ENCODE results near the gene AKAP7.
"Not testable (repeated sequence)": the region's sequence is repeated elsewhere in the genome, so short reads cannot be mapped to it uniquely, and the experiment has no call there.

The AKAP7 gene

DNA sequence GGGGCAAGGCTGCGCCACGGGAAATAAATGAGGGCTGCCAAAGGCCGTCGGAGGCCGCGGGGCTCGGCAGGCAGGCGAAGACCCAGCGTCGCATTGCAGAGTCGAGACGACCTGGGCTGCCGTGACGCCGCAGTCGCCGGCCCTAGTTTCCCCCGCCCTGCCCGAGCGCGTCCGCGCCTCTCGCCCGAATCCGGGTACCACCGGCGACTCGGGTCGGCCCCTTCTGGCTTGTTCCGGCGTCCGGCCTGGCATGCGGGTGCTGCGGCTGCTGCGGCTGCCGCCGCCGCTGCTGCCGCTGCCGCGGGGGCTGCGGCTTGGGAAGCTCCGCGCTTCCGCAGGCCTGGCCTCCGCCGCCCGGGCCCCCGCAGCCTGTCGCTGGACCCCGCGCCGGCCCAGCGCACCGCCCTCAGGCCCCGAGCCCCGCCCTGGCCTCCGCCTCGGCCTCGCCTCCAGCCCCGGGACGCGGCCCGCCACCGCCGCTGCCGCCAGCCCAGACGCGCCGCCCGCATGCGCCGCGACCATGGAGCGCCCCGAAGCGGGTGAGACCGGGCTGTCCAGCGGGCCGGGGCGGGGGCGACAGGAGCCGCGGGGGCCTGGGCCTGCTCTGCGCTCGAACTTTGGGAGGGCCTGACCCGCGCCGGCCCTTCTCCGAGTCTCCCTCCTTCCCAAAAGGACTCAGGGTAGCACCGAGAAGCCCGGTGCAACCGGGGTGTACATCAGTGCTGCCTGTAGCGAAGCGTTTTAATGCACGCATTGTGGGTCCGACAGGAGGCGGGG is at the start of gene AKAP7:
Gene AKAP7, plus strand, starts transcription at position 224 of the 777 bp plus-strand sequence. Its CDS starts 297 bp downstream, at position 521.
- peak; percentile 52 for DNase-seq

DNA sequence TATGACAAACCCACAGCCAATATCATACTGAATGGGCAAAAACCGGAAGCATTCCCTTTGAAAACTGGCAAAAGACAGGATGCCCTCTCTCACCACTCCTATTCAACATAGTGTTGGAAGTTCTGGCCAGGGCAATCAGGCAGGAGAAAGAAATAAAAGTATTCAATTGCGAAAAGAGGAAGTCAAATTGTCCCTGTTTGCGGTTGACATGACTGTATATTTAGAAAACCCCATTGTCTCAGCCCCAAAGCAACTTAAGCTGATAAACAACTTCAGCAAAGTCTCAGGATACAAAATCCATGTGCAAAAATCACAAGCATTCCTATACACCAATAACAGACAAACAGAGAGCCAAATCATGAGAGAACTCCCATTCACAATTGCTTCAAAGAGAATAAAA is 44.9 kb upstream of the AKAP7 start:
- DNase-seq = not testable (repeated sequence)

DNA sequence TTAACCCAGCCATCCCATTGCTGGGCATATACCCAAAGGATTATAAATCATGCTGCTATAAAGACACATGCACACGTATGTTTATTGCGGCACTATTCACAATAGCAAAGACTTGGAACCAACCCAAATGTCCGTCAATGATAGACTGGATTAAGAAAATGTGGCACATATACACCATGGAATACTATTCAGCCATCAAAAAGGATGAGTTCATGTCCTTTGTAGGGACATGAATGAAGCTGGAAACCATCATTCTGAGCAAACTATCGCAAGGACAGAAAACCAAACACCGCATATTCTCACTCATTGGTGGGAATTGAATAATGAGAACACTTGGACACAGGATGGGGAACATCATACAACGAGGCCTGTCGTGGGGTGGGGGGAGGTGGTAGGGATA is 43.3 kb upstream of the AKAP7 start:
- DNase-seq = not testable (repeated sequence)

DNA sequence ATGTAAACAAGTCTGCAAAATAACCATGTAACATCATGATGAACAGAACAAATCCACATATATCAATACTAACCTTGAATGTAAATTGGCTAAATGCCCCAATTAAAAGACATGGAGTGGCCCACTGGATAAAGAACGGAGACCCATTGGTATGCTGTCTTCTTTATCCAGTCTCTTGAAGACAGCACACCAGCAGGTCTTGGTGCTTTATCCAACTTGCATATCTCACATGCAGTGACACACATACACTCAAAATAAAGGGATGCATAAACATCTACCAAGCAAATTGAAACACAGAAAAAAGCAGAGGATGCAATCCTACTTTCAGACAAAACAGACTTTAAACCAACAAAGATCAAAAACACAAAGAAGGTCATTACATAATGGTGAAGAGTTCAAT is 41.9 kb upstream of the AKAP7 start:
- DNase-seq = no peak

DNA sequence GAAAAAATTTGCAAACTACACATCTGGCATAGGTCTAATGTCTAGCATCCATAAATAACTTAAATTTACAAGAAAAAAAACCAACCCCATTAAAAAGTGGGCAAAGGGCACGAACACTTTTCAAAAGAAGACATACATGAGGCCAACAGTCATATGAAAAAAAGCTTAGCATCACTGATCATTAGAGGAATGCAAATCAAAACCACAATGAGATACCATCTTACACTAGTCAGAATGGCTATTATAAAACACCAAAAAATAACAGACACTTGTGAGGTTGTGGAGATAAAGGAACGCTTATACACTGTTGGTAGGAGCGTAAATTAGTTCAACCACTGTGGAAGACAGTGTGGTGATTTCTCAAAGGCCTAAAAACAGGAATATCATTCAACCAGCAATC is 38.5 kb upstream of the AKAP7 start:
- DNase-seq = no peak

DNA sequence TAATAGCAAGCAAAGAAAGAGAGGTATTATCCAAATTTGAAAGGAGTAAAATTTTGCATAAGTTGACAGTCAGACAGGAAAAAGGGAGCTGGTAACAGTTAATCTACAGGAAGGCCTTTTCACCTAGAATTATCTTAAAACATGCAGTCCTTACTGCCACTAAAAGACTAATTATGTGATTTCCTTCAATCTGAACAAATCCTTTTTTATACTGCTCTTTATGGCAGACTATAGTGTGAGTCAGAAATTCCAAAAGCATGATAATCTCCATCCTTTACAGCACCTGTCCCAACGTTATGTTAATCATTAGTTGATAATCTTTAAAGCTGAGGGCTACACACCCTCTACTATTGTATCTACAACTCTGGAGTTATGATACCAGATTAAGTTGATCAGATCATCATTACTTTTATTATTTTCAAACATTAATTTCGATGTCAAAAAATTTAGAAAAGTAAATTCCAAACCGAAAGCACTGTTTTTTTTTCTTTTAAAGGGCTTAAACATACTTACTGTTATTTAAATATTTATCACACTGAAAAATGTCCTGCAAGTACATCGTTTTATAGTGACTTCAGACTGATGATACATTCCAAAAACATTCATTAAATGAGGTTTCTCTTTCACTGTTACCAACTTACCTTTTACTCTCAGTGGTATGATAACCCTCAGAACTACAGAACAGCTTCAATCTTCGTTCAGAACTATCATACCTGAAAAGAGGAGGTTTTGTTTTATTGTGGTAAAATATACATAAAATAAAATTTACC is 33.2 kb upstream of the AKAP7 start:
- DNase-seq = no peak

DNA sequence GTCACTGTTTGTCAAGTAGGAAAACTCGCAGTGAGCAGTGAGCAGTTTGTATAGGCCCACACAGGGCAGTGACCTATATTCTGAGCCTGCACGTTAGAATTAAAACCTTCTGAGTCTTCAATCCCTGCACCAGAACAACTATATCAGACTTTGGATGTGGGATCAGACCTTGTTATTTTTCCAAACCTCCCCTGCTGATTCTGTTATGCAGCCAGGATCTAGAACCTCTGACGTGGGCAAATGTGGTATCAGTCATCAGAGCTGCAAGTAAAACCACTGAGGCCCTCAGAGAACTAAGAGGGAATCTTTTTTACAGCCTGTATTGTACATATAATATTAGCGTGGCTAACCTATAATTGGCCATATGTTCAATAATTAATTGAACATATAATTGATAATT is 32.0 kb upstream of the AKAP7 start:
- no peak for DNase-seq

DNA sequence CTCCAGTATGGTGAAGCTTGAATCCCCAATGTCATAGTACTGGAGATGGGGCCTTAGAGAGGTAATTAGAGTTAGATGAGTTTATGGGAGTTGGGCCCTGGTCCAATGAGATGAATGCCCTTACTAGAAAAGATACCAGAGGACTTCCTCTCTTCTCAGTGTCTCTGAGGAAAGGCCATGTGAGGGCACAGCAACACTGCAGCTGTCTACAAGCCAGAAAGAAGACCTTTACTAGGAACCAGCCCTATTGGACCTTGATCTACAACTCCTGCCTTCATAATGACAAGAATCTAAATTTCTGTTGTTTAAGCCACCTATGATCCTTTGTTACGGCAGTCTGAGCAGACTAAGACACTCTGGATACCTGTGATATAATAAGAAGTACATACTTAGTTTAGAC is 31.4 kb upstream of the AKAP7 start:
- DNase-seq = no peak

DNA sequence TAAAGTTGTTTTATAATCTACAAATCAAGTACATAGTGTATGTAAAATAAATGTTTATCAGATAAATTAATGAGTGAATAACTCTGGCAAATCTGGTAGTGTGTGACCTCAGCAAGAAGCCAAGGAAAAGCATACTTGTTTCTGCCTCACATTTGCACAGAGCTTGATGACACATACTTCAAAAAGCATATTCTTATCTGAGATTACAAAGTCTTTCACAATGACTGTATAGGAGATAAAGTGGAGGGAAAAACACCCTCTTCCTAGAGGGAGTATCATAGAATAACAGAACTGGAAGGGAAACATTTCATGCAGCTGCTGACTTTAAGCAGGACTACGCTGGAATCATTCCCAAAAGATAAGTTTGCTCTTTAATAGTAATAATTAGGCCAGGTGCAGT is 28.1 kb upstream of the AKAP7 start:
- no peak for DNase-seq

DNA sequence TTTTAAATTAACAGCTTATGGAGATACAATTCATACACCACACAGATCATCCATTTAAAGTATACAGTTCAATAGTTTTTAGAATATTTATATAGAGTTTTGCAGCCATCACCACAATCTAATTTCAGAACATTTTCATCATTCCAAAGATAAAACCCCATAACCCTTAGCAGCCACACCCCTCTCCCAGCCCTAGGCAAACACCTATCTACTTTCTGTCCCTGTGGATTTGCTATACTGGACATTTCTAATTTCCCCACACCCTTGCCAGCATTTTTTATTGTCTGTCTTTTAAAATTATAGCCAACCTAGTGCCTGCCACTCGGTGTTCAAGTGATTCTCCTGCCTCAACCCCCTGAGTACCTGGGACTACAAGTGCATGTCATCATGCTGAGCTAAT is 23.0 kb upstream of the AKAP7 start:
- no peak for DNase-seq

DNA sequence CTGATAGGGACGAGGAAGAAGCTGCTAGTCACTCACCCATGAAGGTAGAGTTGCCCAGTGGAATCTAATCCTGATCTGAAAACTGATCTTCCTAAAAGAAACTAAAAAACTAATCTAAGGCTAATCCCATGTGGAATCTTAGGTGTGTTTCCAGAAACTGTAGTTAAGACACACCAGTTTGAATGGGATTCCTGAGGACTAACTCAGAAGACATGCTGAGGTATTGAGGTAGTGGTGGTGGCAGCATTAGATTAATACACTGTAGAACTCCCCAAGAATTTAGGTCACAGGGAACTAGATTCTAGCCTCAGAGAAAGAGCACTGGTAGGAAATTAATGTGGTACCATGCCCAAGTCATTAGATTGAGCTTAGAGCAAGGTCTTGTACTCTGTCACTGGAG is 19.6 kb upstream of the AKAP7 start:
- DNase-seq = no peak

DNA sequence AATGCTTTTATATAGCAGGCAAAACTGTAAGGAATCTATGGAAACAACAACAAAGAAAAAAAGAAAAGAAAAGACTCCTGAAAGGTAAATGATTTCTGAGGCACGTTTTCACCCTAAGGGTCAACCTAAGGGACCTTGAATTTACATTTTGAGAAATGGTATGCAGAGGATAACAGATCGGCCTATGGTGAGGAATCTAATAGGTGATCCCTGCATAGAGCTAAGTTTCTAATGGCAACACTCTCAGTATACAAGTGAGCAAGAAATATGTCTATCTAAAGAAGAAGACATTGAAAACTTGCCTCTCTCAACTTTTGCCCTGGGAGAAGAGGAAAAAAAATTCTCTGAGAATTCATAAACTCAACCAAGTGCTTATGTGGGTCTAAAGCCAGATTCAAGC is 18.9 kb upstream of the AKAP7 start:
- DNase-seq = no peak

DNA sequence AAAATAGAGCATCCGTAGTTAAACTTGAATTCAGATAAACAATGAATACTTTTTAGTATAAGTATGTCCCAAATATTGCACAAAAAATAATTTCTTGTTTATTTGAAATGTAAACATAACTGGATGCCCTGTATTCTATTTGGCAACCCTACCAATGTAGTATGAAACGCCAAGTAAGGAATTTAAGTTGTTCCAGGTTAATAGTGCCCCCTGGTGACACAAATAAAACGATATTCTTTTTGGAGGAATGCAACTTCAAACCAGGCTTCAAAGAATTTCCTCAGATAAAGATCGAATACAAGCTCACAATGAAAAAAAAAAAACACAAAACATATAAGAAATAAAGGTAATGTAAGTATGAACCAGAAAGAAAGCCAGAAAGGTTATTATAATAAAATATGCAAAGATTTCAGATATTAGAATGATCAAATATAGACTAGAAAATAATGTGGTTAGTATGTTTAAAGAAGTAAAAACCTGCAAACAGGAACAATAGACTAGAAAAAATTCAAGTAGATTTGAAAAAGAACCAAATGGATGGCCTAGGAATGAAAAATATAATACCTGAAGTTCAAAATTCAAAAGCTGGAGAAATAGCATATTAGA is 18.4 kb upstream of the AKAP7 start:
- DNase-seq = peak; percentile 55

DNA sequence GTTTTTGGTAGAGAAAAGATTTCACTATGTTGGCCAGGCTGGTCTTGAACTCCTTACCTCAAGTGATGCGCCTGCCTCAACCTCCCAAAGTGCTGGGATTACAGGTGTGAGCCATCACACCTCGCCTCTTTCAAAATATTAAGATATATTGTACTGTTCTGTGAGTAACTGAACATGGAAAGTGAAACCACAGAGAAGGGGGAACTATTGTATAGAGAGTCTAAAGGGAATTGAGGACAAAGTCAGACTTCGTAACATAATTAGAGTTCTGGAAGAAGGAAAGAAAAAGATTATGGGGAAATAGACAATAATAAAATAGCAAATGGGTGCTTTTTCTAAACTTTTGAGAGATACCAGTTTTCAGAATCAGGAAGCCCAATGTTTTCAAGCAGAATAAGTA is 17.4 kb upstream of the AKAP7 start:
- no peak for DNase-seq

DNA sequence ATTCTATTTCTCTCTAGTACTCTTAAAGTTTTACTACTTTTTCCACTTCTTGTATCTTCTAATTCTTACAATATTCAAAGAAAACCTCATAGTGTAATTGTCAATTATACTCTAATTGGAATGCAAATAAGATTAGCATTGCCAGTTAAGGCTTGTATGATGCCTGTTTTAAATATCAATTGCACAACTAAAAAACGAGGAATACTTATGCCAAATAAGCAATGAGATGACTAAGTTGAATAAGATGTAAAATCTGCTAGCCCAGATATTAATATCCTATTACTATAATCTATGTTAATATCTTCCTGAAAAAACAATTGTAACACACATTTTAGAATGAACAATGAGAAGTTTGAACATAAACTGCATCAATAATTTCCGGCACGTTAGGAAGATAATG is 13.3 kb upstream of the AKAP7 start:
- no peak for DNase-seq

DNA sequence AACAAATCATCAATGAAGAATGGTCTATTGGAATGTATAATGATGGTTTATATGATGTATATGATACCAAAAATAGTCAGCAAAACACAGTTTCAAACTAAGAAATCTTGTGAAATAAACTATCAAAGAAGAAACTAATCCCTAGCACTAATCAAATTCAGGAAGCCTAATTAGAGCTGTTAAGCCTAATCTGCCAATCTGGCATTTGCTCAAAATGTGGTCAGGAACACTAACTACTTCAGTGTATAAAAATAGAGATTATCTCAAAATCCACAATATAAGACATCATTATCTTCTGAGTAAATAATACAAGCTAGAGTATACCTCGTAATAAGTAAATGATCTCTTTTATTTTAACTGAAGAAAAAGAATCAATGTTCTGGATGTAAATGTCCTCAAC is 12.8 kb upstream of the AKAP7 start:
- no peak for DNase-seq

DNA sequence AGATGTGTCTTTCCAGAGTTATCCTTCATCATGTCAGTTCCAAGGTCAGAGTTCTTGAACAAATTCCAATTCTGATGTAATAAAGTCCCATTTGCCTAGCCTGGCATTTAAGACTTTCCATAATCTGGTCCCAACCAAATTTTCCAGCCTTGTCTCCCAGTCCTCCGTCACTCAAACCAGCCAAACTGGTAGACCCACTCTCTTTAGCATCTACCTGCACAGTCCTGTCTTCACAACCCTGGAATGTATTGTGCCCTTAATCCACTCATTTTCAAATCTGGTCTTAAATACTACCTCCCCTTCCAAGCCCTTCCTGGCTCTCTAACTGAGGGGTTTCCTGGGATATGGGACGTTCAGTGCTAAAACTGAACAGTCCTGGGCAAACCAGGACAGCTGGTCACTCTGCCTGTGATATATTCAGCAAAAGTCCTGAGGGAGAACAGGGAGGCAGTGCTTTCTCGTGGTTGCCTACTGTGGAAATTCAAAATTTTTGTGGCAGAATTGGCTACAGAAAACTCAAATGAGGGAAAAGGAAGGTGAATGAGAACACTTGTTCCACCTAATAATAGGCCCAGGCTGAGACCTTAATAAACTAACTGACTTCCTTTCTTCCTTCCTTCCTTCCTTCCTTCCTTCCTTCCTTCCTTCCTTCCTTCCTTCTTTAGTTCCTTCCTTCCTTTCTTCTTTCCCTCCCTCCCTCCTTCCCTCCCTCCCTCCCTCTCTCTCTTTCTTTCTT is 10.8 kb upstream of the AKAP7 start:
- DNase-seq = no peak

DNA sequence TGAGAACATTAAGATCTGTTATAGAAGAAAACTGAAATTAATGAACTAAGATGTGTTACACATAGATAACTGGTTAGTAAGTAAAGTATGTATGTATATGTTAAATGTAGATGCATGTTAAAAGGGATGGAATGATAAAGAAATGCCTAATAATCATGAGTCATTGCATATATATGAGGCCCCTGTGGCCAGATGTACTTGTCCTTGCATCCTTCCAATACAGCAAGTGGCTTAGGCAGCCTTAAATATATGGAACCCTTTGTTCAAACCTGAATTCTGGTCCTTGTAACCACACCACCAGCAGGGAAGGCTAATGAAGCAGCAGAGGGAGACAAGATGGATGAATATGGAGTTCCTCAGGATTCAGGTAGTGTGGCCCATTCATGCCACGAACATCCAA is 9.8 kb upstream of the AKAP7 start:
- no peak for DNase-seq

DNA sequence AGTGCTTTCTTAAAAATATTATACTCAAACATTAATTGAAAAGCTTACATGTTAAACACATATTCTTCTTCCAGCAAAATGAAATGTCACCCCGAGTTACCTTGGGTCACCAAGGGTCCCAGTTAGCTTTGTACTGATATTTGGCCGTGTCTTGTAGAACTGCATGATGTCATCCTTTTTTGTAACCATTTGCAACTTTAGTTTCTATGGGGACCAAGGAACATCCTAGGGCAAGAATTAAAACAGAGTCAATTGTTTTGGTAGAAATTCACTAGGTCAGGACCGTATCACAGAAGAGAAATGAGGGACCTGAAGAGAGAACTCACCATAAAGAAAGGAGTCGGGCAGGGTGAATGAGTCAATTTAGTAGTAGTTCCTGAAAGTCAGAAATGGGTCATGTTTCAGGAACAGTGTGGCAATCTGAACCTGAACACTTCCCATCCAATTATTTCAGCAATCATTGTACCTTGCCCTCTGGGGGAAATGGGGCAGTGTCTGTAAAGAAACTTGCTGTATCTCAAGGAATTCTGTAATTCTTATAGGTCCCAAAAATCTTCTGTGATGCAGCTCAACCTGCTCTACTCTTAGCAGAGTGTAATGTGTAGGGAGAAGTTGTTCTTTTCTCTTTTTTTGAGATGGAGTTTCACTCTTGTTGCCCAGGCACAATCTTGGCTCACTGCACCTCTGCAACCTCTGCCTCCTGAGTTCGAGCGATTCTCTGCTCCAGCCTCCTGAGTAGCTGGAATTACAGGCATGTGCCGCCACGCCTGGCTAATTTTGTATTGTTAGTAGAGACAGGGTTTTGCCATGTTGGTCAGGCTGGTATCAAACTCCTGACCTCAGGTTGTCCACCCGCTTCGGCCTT is 5.3 kb upstream of the AKAP7 start:
- DNase-seq = no peak

DNA sequence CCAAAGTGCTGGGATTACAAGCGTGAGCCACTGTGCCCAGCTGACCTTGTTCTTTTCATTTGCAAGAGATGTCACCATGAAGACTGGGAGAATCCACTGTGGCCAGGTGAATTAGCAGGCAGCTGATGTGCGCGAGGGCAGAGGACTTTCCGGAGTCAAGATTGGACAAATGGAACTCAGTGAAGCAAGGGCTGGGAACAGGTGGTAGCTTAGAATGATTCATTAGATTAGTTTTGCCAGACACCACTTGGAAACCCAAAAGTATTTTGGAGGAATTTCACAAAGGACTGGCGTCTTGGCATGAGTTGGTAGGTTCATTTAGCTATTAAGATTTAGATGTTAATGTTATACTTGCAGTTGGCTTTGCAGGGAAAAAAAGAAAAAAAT is 4.7 kb upstream of the AKAP7 start:
- no peak for DNase-seq

DNA sequence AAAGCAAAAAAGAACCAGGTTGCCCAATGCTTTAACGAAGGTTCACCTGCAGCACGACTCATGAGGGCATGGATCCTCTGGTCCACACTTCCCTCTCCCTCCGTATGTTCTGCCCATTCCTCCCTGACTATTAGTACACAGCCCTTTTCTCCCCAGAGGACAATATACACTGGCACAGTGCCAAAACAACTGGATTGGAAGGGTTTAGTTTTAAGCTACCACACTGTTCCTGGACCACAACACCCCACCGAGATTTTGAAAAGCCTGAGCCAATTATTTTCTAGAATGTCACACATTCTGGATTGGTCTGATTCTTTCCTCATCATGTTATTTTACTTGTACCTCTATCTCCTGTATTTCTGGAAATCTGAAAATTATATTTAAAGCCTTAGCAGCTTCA is 2.9 kb upstream of the AKAP7 start:
- DNase-seq = no peak

DNA sequence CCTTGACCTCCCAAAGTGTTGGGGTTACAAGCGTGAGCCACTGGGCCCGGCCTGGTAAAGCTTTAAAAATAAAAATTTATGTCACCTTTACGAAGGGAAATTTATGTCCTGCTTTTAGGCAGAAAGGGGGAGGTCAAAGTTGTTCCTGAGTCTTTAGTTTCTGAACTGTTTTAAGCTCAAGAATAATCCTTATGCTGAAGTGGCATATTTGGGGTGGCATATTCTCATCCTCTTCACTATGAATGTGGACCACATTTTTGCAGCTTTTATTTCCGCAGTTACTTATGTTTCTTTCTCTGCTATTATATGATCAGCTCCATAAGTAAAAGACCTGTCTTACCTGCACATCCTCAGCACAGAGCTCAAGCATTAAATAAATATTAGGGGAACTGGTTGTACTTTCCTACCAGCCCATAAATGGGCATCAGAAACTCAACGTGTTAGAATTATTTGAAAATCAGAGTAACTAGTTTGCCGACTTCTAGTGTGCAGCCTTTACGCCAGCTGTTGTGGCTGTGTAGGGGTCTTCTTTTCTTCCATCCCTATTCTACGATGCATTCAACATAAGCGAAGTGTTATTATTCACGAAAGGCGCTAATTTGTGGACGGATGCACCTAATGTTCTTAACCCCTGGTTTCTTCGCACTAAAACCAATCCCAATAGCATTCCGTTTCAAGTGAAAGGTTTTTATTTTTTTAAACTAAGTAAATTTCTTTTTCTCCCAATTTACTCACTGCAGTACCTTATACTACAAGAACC is 867 bp upstream of the AKAP7 start:
- DNase-seq = no peak
